Neural progenitor cell (in vitro differentiated cells): ENCODE data around the gene WDR54.

Source experiments
- CTCF ChIP-seq: fragments of 200-600 bp; sonication (generic); IDR thresholded peaks from 2 replicates; pipeline ENCODE4 v1.5.1; 2017; ENCODE audit warnings: antibody characterized with exemption, mild to moderate bottlenecking
- EZH2 ChIP-seq: fragments of 200-600 bp; sonication (generic); IDR thresholded peaks from 2 replicates; pipeline ENCODE4 v1.6.1; 2017; ENCODE audit warnings: antibody characterized with exemption, mild to moderate bottlenecking, moderate library complexity
- EZH2phosphoT487 ChIP-seq: fragments of 200-600 bp; sonication (generic); IDR thresholded peaks from 2 replicates; pipeline ENCODE4 v1.6.1; 2017; ENCODE audit warnings: antibody characterized with exemption

- TF ChIP-seq CTCF (no peak), EZH2 (no peak), EZH2phosphoT487 (no peak)
These were observed 34.2 kb upstream of the WDR54 start for GRCh38 chr2:74387346-74387745.
